Limb (tissue), 2 donors: ENCODE measurements around the gene DMRTC2.
"Not testable (repeated sequence)": the region's sequence is repeated elsewhere in the genome, so short reads cannot be mapped to it uniquely, and the experiment has no call there.

Experiments
- DNase-seq, 2 donors: peaks; one replicate each; pipeline ENCODE4 v3.0.0-alpha.2; 2016; ENCODE audit errors: extremely low spot score in 2 of 2

DMRTC2 gene

DNA sequence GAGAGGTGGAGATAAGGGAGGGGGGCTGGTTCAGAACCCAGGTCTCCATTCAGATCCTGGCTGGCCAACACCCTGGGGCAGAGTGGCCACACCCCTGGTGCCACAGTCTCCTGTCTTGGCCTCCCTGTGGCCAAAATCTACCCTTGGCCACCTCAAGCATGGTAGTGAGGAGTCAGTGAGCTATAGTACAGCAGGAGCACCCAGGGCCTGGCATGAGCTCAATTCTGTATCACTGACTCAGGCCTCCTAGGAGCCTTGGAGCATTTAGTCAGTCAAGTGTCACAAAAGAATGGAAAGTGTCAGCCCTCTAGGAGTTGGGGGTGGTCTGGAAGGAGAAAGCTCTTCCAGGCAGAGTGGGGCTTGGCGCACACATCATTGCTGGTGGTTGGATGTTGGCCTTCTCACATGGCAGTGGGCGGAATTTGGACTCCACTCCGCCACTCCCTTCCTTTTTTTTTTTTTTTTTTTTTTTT is 25.6 kb downstream of the DMRTC2 start:
- DNase-seq = no peak

DNA sequence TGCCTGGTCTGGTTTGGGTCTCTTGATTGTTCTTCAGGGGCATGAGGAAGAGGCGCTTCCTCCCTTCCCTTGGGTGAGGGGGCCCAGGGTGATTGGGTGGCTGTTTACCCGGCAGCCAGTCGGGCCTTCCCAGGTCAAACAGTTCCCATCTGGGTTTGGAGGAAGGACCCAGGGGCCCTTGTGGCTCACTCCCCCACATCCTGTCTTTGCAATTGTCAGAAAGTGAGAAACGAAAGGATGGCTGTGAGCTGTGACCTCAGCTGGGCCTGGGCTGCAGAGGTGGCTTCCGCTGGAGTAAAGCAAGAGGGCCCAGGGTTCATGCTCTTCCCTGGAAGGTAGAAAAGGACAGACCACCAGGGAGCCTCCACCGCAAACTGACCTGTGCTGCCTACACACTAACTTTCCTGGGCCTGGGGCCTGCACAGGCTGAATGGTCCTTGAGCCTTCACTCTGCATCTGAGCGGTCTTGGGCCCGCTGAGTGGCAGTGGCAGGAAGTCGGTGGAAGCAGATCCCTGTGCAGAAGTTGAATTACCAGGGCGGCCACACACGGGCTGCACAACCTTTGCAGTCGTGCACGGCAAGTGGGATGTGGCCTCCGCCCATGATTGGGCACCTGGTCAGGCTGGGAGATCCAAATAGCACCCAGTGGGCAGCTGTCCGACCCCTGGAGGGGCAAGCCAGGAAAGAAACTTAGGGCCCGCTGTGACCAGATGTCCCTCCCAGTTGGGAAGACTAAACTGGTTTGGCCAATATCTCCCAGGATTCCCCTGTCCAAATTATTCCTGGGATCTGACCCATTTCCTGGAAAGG is 26.9 kb downstream of the DMRTC2 start:
- DNase-seq = no peak

DNA sequence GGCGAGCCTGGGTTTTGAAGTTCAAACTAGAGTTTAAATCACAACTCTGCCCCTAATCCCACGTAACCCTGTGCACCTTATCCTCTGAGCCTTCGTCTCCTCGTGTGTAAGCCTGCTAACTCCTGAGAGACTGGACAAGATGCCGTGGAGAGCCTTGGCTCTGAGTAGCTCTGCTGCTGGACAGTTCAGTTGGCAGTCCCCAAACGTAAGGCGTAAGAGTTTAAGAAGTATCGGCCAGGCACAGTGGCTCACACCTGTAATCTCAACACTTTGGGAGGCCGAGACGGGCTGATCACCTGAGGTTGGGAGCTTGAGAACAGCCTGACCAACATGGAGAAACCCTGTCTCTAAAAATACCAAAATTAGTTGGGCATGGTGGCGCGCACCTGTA is 27.5 kb downstream of the DMRTC2 start:
- no peak for DNase-seq

DNA sequence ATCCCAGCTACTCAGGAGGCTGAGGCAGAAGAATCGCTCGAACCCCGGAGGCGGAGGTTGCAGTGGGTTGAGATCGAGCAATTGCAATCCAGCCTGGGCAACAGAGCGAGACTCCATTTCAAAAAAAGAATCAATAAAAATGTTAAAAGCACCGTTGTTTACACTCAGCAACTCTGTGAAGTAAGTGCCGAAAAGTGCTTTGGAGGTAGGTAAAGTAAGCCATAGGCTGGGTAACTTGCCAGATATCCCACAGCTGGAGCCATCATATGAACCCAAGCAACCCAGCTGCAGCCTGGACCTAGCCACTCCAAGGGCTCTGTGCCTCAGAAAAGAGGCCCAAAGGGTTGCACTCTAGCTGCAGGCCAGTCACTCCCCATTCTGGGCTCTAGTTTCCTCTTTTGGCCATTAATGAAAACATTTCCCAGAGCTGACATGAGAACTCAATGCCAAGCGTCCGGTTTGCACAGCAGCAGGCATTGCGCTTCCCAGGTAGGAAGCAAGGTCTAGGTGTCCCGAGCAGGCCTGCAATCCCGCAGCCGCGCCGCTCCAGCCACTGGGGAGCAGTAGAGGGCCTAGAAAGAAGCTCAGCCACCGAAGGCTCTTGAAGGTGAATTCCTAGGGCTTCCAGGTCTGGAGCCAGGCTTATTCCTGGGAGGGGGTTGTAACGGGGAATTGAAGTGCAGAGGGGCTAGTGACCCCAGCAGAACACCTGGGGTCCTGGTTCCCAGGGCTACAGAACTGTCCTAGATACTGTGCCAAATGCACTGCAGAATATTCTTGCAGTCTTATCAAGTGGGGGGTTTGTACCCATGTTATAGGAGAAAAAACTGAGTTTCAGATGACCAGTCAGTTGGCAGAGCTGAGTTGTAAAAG is 28.2 kb downstream of the DMRTC2 start:
- DNase-seq = peak in 1 of 2 donors; percentile 72

DNA sequence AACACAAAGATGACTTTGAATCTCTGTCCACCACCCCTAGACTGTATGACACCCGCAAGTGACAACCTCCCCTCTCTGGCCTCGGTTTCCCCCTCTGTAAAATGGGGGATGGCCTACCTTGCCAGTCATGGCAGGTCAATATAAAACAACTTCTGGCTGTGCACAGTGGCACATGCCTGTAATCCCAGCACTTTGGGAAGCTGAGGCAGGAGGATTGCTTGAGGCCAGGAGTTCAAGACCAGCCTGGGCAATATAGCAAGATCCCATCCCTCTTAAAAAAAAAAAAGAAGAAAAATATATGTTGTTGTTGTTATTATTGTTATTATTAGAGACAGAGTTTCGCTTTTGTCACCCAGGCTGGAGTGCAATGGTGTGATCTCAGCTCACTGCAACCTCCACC is 31.1 kb downstream of the DMRTC2 start:
- DNase-seq = not testable (repeated sequence)

DNA sequence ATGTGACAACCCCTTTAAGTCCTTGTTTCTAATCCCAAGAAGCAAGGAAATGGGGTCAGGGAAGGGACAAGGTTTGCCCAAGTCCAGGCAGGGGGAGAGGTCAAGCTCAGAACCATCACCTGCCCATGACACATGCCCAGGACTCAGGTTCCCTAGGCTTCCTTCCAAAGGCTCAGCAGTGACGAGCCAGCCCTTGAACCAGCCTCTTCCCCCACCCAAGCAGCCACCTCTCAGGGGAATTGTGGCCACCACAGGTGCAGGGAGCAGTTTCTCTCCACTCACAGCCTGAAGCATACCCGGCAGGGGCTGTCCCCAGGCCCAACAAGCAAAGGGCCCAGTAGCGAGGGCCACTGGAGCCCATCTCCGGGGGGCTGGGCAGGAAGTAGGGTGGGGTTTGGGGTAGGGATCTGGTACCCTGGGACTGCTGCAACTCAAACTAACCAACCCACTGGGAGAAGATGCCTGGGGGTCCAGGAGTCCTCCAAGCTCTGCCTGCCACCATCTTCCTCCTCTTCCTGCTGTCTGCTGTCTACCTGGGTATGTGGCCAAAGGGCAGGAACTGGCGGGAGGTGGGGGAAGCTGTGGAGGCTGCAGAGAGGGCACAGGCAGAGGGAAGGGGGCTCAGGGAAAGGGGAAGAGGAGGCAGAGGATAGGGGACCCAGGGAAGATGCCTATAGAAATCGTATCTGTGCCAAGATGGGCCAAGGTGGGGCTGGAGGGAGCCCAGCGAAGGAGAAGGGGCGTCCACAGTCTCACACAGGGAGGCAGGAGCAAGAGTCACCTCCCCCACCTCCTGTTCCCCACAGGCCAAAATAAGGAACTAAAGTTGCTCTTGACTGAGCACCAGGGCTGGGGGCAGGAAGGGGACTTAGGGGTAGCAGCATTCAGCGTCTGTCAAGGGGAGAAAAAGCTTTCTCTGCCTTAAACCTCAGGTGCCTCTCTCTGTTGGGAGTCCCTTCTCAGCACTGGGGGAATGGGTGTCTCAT is 32.3 kb downstream of the DMRTC2 start, which contains the start of gene CD79A:
TSS of gene CD79A (plus strand) at position 433 of the 986 bp plus-strand sequence. CDS start at position 459, 26 bp downstream.
- DNase-seq = no peak

DNA sequence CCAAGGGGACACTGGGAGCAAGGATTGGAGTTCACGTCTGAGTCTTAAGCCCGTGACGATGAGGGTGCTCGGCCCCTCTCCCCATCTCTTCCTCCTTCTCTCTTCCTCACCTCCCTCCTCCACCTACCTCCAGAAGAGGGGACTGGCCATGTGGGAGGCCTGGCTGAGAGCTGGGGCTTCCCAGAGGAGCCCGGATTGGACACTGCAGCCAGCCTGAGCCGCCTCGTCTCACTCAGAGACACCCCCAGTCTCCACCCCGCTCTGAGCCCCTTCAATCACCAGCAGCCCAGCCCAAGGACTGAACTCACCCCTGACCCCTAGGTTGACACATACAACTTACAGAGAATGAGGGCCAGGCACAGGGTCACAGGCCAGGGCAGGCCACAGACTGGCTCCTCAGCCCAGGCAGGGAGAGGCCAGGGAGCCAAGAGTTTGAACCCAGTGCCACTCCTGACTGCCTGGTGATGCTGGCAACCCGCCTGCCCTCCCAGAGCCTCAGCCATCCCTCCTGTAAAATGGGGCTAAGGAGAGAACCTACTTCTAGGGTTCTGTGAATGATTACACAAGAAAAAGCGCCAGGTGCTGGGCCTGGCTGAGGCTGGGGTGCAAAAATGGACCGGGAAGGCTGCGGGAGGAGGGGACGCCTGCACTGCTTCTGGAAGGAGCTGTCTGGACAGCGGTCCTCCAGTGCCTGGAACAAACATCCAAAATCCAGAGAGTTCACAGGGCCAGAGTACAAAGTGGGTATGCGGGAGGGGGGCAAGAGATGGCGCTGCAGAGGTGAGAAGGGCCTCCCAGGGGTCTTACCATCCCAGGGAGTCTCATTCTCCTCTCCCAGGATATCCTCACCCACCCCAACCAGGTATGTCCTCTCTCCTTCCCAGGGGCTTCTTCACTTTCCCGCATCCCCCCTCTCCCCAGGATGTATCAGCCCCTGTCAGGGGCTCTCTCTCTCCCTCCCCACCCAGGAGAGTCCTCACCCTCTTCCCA is 33.4 kb downstream of the DMRTC2 start:
- no peak for DNase-seq

DNA sequence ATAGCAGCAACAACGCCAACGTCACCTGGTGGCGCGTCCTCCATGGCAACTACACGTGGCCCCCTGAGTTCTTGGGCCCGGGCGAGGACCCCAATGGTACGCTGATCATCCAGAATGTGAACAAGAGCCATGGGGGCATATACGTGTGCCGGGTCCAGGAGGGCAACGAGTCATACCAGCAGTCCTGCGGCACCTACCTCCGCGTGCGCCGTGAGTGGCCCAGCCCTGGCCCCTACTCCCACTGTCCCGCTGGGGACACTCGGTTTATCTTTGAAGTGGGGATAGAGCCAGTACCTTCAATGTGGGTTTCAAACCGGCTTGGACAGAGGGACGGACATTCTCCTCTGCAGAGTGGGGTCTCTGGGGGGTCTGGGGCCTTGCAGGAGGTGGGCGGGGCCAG is 34.2 kb downstream of the DMRTC2 start:
- DNase-seq = no peak

DNA sequence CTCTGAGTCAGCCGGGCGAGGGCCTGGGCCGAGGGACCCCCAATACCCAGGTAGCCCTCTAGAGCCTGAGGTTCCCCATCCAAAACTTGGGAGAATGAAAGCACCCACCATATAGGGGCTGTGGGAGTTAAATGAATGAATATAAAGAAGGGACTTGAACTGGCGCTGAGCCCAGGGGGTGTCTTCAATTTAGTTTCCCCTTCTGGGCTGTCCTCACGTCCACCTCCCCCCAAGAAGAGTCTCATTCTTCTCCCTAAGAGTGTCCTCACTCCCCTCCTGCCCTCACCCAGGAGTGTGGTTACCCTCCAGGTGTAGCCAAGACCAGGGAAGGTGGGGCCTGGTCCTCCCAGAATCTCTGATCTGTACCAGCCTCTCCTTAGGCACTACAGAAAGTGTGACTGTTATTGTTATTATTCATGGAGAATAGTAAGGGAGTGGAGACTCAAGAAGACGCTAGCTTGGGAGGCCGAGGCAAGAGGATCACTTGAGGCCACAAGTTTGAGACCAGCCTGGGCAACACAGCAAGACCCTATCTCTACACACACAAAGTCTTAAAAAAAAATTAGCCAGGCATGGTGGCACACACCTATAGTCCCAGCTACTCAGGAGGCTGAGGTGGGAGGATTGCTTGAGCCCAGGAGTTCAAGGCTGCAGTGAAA is 35.0 kb downstream of the DMRTC2 start:
- no peak for DNase-seq

DNA sequence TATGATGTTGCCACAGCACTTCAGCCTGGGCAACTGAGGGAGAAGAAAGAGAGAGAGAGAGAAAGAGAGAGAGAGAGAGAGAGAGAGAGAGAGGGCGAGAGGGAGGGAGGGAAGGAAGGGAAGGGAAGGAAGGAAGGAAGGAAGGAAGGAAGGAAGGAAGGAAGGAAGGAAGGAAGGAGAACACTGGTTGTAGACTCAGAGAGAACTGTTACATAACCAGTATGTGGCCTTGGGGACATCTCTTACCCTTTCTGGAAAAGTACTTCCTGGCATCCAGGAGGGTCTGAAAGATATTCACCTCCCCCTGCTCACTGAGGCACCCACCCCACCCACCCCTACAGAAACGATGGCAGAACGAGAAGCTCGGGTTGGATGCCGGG is 35.5 kb downstream of the DMRTC2 start:
- DNase-seq = no peak

DNA sequence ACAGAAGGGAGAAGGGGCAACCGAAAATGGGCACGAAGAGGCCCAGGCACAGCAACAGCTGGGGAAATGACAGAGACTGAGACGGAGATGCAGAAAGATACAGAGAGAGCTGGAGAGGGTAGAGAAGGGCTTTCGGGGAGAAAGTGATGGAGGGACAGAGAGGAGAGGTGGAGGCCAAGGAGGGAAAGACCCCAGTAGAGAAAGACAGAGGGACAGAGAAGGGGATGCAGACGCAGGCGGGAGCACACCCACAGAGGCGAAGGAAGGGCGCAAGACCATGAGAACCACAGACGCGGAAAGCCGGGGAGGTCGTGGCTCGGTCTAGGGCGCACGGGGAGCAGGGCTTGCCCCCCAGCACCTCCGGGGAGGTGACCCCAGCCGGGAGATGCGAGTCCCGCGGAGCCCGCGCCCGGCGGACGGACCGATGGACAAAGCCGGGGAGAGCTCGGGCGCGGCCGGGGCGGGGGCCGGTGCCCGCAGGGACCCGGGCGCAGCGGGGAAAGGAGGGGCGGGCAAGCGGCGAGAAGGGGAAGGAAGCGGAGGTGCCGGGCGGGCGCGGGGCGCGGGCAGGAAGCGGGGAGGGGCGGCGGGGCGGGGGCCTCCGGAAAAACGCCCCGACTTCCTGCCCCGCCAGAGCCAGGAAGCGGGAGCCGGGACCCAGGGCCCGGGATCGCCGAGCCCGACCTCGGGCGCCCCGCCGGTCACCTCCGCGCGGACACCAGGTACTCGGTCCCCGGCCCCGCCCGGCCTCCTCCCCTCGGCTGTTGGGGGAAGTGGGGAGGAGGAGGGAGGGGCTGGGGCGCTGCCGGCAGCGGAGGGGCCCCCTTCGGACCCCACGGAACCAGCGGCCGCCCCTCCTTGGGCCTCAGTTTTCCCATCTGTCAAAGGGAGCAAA is 38.0 kb downstream of the DMRTC2 start, which contains the start of gene ARHGEF1:
TSS of gene ARHGEF1 (plus strand) at position 617 of the 895 bp plus-strand sequence. CDS start 4,899 bp downstream, outside the sequence.
- peak in 1 of 2 donors; percentile 63 for DNase-seq

DNA sequence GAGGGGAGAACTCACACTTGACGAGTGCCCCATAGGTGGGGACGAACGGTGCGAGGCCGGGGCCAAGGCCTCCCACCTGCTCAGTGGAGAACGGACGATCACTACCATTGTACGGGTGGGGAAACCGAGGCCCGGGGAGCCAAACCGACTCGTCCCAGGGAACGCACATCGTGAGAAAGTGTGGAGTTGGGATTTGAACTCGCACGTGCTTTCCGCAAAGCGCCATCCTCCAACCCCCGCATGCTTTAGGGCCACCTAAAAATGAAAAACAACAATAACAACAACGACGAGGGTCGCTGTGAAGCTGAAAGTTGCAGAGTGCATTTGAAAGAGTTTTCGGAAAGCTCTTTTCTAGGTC is 38.6 kb downstream of the DMRTC2 start:
- no peak for DNase-seq

DNA sequence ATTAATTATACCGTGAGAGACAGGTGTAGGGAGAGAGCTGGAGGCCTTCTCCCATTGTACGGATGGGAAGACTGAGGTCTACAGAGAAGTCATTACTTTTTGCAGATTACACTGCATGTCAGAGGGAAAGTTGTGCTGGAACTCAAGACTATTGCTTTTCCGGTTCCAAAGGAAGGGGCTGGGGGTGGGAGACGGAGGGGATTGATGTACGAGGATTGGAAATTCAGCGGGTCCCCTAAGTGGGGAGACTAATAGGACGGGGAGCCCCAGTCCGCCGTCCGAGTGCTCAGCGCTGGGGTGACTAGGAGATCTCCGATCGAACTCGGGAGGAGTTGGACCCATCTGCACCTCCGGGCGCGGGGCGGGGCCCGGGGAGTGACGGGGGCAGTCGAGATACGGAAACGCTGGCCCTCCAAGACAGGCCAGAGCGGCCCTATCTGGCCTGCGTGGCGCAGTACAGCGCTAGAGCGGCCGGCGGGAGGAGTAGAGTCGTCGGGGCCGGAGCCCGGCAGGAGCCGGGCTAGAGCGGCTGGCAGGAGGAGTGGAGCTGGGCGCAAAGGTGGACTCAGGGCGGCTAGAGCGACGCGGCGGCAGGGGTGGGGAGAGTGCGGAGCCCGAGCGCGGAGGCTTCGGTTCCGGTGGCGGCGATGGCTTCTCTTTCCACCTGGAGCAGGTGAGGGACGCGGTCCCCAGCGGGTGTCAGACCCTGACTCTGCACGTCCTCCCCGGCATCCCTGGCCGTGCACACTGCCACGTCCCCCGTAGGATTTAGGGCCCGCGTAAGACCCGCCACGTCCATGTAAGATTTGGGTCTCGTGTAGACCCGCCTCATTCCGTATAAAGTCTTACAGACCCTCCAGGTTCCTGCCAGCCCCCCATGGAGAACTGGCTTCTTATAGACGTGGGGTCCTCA is 39.2 kb downstream of the DMRTC2 start:
- peak; percentile 95 to 98 for DNase-seq

DNA sequence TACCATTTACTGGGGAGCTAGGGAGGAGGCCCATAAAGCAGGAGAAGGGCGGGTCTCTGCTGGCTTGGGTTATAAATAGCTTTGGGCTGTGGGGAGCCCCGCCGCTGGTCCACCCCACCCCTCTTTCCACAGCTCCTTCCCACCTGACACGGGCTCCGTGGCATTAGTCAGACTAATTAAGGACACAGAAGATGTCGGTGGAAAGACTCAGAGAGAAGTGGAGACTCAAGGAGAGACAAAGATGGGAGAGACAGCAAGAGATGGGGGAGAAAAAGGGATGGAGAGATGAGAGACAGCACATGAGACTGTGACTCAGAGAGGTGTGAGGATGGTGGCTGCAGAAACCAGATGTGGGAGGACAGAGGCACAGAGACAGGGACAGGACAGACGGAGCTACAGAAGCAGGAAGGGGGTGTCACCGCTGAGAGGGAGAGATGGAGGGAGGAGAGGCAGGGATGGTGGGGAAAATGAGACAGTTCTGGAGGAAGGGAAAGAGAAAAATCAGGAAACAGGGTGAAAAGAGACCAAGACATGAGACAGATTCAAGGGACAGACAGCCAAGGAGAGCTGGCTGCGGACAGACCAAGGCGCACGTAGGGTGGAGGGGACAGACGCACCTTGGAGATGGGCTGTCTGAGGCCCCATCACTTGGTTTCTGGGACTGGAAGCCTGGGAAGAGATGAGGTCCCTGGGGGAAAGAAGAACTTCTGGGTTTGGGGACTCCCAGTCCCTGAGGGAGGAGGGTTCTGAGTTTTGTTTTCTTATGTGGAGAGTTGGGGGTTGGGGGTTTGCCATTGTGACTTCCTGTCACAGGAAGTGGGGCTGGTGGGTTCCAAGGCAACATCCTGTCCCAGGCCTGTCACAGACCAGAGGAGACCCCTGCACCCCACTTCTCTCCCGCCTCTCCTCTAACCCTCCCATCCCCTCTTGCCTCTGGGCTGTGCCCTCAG is 42.2 kb downstream of the DMRTC2 start:
- DNase-seq = no peak

DNA sequence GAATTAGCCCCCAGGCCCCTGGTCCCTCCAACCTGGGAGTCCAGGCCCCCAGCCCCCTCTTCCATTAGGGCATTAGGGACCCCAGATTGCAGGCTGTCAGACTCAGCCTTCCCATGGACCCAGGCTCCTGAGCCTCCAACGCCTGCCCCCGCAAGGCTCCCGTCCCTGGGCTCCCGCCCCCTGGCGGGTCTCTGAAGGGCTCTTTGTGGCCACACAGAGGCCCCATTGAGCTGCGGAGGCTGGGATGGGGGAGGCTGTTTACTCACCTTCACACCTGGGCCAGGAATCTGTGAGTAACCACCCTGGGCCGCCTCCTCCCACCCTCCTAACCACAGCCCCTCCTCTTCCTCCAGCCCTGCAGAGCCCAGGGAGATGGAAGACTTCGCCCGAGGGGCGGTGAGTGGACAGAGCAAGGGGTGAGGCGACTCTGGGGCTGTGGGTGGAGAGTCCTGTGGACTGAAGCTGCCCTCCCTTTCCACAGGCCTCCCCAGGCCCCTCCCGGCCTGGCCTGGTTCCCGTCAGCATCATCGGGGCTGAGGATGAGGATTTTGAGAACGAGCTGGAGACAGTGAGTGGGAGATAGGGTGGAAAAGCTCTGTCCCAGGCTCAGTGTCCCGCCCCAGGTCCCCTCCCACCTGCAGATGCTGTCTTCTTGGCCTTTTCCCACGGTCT is 43.0 kb downstream of the DMRTC2 start:
- peak; percentile 27 to 66 for DNase-seq

DNA sequence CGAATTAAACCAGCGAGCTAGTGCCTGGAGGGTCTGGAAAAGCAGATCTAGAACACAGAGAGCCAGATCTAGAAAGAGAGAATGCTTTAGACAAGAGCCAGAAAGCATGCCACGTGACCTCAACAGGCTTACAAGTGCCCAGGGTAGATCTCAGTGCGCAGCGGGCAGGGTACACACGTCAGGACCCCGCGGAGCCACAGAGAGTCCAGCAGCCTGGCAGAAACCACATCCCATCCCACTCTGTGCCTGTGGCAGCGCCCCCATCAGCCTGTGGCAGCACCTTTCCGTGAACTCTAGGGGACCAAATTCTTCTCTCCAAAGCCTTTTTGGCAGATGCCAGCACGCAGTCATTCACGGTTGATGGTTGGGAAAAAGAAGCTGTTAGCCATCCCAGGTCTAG is 44.1 kb downstream of the DMRTC2 start:
- DNase-seq = no peak
